ENCODE measurements around the gene GTF2A2.
"Not testable (repeated sequence)": the region's sequence is repeated elsewhere in the genome, so short reads cannot be mapped to it uniquely, and the experiment has no call there.

Gene GTF2A2, protein sequence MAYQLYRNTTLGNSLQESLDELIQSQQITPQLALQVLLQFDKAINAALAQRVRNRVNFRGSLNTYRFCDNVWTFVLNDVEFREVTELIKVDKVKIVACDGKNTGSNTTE

DNA sequence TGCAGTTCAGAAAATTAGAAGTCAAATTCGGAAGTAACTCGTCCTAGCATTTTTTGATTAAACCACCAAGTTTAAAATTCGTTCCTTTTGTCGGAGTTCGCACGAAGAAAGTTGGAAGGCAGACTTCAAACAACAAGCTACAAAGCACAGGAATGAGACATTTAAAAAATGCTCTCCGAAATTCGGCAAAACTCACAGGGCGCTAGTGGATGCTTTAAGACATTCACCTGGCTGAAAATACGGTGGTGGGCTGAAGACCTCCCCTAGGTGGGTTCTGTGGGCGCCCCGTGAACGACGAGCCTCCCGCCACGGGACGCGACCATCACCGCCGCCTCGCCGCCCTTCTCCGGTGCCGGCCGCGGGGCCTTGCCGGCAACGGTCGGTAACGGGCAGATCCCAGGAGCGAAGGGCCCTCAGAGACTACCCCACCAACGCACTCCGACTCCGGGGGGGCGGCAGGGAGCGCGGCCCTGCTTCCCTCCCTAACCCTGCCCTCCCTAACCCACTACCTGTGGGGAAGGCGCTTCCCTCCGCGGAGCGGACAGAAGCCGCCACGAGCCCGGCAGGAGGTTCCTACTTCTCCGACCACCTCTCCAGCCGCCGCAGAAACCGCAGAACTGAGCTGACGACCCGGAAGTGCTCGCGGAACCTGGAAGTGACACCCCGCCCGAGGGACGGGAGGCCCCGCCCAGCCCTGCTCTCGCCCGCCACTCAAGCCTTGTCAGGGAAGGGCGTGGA is at the start of gene GTF2A2:
Gene GTF2A2, minus strand, starts transcription at position 619 of the 738 bp plus-strand sequence. CDS start 5,238 bp downstream, outside the sequence.
- DNase-seq, result peak; percentile 97

DNA sequence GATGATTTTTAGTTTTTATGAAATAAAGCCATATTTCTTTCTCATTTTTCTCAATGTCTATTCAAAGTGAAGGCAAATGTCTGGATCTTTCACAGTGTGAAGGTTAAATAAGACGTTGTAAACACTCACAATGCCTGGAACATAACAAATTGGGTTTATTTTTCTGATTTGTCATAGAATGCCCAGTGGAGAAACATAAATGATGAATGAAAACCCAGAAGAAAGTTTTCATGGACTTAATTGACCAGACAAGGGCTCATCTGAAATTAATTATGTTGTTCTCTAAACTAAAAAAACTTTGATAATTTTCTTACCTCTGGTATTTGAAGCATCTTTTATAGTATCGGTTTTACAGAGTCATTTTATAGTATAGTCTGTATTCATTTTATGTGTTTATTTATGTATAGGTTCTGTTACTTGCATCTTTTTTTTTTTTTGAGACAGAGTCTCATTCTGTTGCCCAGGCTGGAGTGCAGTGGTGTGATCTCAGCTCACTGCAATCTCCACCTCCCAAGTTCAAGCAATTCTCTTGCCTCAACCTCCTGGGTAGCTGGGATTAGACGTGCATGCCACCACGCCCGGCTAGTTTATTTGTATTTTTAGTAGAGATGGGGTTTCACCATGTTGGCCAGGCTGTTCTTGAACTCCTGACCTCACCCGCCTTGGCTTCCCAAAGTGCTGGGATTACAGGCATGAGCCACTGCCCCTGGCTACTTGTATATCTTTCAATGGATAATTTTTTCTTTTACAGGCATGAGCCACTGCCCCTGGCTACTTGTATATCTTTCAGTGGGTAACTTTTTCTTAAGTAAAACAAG is 46.9 kb upstream of the GTF2A2 start:
- no peak for DNase-seq

DNA sequence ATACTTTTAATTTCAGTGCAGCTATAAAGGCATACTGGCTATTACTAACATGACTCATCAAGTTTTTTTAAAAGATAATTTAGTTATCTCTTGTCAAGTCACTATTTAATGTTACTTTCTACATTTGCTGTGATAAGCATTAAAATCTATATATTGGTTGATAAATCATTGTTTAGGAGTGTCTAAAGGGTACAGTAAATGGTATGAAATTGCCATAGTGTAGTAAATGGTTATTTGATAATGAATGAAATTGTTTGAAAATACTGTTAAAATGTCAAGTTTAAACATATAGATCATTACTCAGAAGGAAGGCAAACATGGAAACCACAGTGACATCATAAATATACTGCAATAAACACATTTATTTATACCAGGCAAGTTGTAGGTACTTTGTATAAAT is 45.0 kb upstream of the GTF2A2 start:
- DNase-seq, result no peak

DNA sequence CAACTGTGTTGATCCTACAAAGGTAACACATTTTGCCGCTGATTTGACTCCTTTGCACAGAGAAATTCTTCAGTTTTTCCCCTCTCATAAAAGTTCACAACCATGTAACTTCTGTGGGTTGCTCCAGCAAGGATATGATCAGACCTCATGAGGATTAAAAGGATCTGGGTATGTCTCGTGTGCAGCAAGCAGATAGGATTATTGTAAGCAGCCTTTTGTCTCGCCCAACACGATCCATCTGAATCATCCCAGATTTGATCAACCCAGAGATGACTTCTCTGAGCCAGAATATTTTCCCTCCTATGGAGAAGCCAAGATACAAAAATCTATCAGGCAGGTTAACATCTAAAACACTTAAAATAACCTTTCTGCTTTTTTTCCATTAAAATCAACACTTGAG is 44.6 kb upstream of the GTF2A2 start:
- DNase-seq, result no peak

DNA sequence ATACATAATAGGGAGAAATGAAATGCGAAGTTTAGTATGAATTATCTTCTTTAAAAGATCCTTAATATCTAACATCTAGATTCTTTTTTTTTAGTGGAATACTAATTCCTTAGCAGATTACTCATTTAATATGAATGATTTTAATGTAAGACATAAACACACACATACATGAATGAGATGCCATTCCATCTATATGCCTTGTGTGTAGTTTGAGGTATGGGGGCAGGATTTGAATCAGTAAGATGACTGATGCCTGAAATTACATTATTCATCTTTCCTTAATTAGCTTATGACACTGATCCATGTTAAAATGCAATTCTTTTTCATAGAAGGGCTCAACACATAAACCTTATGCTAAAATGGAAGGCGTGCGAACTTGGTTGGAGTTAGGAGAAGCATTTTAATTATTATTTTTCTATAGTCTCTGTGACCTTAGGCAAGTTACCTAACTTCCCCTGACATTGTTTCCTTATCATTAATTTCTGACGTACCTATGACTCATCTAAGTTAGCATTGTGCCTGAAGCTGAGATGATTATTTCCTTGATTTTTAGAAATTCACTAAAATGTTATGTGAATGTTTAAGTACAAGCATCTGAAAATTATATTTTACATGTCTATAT is 42.6 kb upstream of the GTF2A2 start:
- no peak for DNase-seq

DNA sequence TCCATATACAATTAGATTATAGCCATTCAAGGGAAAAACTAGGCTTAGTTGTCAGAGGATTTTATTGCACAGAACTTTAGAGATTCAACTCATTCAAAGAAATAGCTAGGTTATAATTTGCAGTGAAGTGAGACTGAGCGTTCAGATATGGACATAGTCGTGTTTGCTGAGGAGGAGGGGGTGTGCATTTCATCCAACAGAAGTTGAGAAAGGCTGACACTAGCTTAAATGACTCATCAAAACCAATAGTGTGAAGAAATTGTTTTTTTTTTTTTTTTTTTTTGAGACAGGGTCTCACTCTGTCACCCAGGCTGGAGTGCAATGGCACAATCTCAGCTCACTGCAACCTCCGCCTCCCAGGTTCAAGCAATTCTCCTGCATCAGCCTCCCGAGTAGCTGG is 40.8 kb upstream of the GTF2A2 start:
- DNase-seq, result not testable (repeated sequence)

DNA sequence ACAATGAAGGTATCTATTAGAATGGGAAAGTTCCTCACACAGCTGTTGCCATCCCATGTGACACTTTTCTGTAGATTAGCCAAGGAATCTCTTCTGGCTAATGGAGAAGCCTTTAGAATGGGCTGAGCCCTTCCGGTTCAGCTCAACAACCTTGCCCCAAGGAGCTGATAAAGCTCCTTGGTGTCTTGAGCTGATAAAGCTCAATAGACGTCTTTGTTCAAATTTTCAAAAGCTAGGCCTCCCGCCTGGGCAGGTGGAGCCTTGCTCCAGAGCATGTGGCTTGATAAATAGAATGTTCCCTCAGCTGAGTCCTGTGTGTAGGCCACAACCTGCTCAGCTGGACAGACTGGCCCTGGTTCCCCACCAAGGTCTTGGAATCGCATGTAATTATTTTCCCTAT is 39.0 kb upstream of the GTF2A2 start:
- DNase-seq, result no peak

DNA sequence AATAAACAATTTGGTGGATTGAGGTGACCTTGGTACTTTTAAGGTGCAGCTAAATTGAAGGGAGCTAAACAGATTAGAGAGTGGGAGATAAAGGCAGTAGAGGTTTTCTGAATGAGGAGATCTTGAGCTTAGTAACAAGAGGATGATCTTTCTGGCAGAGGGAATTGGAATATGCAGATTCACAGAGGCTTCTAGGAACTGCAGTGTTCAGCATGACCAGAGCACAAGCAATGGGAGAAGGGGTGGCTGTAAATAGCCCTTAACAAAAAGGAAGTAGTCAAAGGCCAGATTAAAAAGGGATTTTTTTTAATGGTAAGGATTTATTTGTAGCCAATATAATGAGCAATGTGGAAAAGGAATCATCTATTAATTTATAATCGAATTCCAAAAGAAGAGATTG is 37.5 kb upstream of the GTF2A2 start:
- DNase-seq, result no peak

DNA sequence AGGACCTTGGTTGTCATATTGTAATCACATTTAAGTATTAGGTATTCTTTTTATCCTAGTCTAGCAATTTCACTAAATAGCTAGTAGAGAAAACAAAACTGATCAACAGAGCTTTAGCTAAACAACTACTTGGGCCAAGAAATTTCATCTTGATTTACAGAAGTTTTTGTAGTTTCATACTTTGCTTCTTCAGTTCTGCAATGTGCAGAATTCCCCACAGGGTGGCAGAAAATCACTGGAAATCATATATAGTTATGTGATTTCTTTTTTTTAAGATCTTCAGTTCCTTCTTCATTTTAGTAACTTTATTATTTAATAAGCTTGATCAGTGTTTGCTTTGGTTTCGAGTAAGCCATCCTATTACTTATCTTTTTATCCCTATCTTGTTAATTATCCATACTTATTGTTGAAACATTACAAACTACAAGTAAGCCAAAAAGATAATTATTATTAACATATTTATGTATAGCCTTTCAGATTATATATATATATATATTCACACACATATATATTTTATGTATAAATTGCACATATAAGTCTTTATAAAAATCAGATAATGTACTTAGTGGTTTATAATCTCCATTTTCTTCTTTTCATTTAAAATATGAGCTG is 34.0 kb upstream of the GTF2A2 start:
- no peak for DNase-seq

DNA sequence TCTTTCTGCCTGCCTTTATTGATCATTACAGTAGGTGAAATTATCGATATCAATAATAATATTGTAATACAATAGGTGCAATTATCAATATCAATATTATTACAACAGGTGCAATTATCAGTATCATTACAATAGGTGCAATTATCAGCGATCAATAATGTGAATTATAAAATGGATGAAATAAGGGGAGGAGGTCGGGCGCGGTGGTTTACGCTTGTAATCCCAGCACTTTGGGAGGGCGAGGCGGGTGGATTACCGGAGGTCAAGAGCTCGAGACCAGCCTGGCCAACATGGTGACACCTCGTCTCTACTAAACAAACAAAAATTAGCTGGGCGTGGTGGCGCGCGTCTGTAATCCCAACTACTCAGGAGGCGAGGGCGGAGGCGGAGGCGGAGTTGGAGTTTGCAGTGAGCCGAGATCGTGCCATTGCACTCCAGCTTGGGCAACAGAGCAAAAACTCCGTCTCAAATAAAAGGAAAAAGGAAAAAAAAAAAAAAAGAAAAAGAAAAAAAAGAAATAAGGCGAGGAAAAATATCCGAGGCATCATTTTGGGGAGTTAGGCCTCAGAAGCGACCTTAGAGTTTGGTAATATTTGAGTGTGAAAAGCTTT is 32.4 kb upstream of the GTF2A2 start:
- peak; percentile 74 for DNase-seq

DNA sequence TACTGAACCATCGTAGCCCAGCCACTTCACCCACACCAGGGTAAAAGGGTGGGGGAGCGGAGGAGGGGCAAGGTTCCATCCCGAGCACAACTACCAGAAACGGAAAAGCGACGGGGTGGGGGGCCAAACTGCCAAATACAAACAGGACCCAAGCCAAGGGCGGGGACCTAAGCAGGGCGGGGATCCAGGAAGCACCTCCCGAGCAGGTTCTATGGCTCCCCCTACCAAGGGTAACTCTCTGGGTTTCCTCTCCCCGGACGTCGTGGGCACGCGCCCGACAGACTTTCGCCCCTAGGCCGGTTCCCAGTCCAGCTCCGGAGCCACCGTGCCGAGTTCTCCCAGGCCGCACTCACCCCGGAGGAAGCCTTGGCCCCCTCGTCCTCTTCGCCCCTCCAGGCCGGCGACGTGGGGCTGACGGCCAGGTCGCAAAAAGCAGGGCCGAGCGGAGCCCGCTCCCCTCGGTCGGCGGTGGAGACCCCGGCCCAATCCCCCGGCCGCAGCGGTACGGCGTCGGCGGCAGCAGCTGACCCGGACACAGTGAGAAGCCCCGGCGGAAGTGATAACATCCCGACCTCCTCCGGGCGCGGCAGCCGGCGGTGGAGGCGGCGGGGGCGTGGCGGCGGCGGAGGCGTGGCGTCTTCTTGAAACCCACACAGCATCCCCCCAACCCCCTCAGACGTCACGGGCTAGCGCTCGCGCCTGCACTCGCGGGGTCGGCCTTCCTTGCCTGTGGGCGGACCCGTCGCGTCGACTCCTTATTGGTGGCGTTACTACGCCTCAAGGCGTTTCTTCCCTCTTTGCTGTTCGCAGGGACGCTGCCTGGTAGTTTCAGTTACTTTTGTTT is 31.7 kb upstream of the GTF2A2 start, which contains the start of gene BNIP2:
Gene BNIP2, minus strand, starts transcription at position 539 of the 844 bp plus-strand sequence. CDS start 6,863 bp downstream, outside the sequence.
- DNase-seq, result peak; percentile 99

DNA sequence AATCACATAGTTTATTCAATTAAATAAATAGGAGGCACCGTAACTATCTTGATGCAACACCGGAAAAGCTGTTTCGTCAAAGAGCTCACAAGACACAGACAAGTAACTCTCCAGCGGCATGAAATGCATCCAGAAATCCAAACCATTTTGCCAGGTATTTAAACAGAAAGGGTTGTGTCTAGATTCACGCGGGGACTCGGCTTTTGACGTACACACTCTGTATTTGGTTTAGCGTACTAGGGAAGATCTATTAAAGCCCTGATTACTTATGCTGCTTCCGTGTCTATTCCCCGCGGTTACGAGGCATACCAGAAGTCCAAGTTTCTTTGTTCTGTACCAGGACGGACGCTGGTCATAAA is 31.1 kb upstream of the GTF2A2 start:
- no peak for DNase-seq

DNA sequence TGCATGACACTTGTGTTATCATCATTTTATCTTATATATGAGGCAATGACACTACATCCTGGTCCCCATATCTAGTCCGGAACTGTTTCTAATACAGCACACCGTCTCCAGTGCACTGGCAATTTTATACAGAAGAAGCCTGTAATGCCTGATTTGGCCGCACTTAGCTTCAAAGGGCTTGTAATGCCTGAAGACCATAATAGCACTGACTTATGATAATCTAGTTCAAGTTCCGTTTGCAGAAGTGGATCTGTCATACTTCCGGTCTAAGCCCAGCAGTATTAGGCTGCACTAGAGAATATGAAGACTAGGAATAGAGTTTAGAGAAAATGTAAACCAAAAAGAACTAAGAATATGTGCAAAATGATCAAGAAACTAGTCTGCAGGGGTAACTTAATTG is 30.5 kb upstream of the GTF2A2 start:
- no peak for DNase-seq

DNA sequence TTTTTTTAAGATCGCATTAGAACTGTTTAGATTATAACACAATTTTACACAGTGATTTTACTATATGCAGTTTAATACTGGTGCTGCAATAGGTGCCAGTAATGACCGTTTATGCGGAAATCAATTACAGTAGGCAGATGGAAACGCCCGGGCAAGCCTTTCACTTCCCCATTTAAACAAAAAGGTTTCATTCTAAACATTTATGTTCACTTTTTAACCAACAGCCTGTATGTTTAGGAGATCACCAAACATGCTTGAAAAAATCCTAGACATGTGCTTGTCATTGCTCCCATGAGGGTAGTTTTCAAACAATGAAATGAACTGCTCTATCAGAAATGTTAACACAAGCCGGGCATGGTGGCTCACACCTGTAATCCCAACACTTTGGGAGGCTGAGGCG is 29.1 kb upstream of the GTF2A2 start:
- DNase-seq, result no peak

DNA sequence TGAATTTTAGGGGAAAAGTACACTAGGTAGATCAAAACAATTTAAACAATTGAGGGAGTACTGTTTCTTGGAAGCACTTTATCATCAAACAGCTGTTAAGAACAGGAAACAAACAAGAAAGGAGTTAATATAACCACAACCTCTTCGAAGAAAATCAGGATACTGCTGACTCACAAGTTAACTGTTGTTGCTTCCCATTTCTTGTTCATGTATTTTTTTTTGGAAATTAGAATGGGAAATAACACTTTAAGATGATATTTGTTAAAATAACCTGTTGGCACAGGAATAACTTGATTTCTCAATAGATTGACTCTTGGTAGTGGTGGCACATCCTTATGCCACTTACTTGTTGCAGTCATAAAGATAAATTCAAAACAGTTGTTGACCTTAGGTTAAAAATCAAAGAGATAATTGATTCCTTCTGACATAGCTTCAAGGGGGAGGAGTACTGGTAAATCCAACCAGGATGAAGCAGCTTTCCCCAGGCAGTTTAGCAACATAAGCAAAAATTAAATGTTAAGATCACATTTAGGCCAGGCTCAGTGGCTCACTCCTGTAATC is 28.5 kb upstream of the GTF2A2 start:
- DNase-seq, result no peak

DNA sequence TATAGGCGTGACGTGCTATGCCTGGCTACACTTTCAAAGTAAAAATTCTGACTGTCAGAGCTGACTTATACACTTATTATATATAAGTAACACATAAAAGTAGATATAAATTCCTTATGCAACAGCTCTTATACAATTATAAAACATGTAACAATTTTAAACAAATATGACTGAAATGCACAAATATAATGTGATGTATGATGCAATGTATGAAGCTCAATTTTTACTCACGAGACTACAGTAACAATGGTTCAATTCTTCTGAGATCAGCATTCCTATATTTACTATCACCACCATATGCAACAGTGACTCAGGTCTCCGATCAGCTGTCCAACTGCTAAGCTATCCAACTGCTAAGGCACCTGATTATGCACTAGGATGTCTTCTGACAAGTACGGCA is 23.6 kb upstream of the GTF2A2 start:
- no peak for DNase-seq

DNA sequence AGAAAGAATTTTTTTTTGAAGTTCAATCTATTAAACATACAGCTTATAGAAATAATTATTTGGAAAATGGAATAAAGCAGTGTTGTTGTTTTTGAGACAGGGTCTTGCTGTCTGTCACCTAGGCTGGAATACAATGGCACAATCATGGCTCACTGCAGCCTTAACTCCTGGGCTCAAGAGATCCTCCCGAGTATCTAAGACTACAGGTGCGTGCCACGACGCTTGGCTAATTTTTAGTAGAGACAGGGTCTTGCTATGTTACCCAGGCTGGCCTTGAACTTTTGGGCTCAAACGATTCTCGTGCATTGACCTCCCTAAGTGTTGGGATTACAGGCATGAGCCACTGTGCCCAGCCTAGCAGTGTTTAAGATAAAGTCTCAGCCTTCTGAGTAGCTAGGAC is 23.0 kb upstream of the GTF2A2 start:
- no peak for DNase-seq

DNA sequence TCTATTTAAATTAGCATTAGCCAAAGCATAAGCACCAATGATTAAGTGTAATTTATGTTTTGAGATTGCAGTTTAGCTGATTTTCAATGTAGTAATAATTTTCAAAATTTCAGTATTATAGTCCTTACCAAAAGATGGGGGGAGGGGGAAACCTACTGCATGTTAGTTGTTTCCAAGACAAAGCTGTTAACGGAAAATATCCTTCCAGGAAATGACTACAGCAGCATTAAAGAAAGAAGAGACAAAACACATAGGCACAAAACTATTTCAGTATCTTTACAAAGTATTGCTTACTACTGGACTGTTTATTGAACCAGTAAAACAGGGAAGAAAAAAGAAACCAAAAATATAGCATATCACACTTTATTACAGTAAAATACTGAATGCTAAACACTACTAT is 21.3 kb upstream of the GTF2A2 start:
- no peak for DNase-seq

DNA sequence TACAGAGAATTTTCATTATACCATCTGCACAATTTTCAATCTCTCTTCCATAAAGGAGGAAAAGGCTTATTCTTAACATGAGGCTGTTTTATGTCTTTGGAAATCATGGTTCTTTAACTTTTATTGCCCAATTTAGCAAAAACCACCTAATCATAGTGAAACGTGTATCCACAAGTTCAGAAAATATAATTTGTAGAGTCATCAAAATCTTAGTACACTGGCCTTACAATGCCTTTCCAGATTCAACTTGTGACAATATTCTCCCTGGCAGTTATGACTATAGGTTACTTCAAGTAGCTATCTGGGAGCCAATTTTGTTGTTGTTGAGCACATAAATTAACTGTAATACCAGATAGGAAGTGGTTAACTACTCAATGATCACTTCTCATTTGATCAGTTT is 20.9 kb upstream of the GTF2A2 start:
- DNase-seq, result no peak

DNA sequence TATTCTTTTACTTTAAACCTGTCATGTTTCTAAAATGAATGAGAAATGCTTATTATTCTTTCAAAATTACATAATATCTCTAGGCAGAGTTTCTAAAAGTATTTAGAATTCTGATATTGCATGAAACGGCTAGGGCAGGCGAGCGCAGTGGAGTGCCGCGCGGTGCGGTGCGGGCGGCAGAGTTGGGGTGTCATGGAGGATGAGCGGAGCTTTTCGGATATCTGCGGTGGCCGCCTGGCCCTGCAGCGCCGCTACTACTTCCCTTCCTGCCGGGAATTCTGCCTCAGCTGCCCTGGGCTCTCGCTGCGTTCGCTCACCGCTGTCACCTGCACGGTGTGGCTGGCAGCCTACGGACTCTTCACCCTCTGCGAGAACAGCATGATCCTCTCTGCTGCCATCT is 19.2 kb upstream of the GTF2A2 start:
- DNase-seq, result no peak

DNA sequence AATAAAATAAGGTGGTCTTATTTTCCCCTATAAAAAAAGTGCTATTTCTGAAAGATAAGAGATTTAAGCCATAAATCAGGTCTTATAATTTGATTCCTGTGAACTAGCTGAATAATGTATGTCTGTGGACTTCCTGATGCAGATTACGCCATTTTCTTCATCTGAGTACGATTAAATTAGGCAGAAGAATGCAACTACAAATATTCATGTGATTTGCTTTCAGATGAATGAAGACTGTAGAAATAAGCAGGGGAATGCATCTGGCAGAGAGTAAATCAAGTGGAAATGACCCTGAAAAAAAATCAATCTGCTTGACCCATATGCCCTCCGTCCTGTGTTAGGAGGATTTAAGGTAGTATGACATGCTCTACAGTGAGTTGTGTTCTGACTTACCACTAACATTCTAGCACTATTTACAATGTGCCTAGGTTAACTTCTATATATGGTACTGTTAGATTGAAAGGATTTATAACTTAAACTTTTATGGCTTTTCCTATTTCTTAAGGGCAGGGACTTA is 17.1 kb upstream of the GTF2A2 start:
- DNase-seq, result peak; percentile 31
